ENCODE data around the gene PCSK6.

PCSK6 gene

DNA sequence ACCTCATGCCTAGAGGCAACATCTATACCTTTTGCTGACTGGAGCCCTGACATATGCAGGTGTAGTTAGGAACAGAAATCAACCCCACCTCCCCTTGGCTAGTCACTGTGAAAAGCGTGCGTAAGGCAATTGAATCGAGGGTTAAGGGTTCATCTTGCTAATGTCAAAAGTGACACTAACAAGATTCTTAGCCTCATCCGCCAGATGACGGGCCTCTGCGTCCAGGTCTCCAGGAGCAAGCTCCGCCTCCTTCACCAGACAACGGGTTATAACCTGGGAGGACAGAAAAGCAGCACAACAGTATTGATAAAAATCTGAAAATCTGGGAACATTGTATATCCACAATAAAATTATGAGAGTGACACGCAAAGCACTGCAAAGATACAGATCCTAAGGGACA lies 216.9 kb downstream of the PCSK6 start:
- no peak for ATAC-seq
- TF ChIP-seq POU6F1 (CRISPR knock-in tag; IDR thresholded peaks at IDR 0.05; ENCODE audit: borderline replicate concordance, low read depth) (no peak), TCF4 (CRISPR knock-in tag; IDR thresholded peaks at IDR 0.05; ENCODE audit: borderline replicate concordance) (peak; percentile 53; the same call in 1 of the 2 replicates), TOX (CRISPR knock-in tag; IDR thresholded peaks at IDR 0.05; ENCODE audit: borderline replicate concordance) (no peak), GLIS3 (CRISPR knock-in tag; IDR thresholded peaks at IDR 0.05) (no peak), CSDC2 (CRISPR knock-in tag; IDR thresholded peaks at IDR 0.05) (no peak), SNAI2 (CRISPR knock-in tag; IDR thresholded peaks at IDR 0.05) (no peak)

DNA sequence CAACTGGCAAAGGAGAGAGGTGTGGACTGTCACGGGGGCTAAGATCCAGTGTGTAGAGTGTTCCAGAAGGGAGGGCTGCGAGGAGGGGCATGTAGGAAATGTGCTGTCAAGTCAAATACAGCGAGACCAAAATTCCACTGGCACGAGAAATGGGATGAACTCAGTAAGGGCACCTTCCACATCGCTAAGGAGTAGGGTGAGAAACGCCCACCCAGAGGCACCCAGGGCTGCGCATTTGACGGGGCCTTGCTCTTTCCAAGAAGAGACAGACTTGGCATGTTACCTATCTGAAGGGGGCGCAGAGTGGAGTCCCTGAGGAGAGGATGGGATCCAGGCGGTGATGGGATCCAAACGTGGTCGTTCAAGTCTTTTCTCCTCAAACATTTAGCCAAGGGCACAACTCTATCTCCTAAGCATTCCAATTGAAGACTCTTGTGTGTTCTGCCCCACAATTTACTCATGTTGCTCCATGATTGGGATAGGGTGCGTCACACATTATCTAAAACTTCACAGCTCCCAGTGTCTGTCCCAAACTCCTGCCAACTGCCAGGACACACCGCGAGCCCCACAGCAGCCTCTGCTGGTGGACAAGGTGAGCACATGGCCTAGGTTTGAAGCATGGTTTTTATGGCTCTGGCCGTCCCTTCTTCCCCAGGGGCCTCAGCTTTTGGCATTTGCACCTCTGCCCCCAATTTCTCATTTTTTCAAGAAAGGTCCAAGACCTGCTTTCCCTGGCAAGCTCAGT lies 219.9 kb downstream of the PCSK6 start:
- TF ChIP-seq PATZ1 (CRISPR knock-in tag; IDR thresholded peaks at IDR 0.05; ENCODE audit: borderline replicate concordance) (no peak), POU6F1 (CRISPR knock-in tag; IDR thresholded peaks at IDR 0.05; ENCODE audit: borderline replicate concordance, low read depth) (no peak), TOX (CRISPR knock-in tag; IDR thresholded peaks at IDR 0.05; ENCODE audit: borderline replicate concordance) (no peak), CSDC2 (CRISPR knock-in tag; IDR thresholded peaks at IDR 0.05) (no peak), ZC3H10 (CRISPR knock-in tag; IDR thresholded peaks at IDR 0.05) (no peak)
- ATAC-seq = peak; percentile 30; the same call in 2 of the 3 replicates

GRCh38 chr15:101267320-101268104 lies 222.0 kb downstream of the PCSK6 start:
- ATAC-seq = peak; percentile 58
- TF ChIP-seq ZNF70 (CRISPR knock-in tag; IDR thresholded peaks at IDR 0.05) (no peak), ZC3H10 (CRISPR knock-in tag; IDR thresholded peaks at IDR 0.05) (no peak), ZNF565 (CRISPR knock-in tag; conservative IDR thresholded peaks at IDR 0.05; ENCODE audit: low read depth) (no peak), ZNF8 (CRISPR knock-in tag; IDR thresholded peaks at IDR 0.05) (no peak), CREB5 (CRISPR knock-in tag; IDR thresholded peaks at IDR 0.05; ENCODE audit: low read depth) (no peak), ZFP3 (CRISPR knock-in tag; IDR thresholded peaks at IDR 0.05) (no peak), TCF4 (CRISPR knock-in tag; IDR thresholded peaks at IDR 0.05; ENCODE audit: borderline replicate concordance) (no peak), ISL1 (CRISPR knock-in tag; IDR thresholded peaks at IDR 0.05) (no peak), OSR1 (CRISPR knock-in tag; IDR thresholded peaks at IDR 0.05) (no peak), PATZ1 (CRISPR knock-in tag; IDR thresholded peaks at IDR 0.05; ENCODE audit: borderline replicate concordance) (no peak), ZFP30 (CRISPR knock-in tag; IDR thresholded peaks at IDR 0.05) (no peak), CSDC2 (CRISPR knock-in tag; IDR thresholded peaks at IDR 0.05) (no peak), POU6F1 (CRISPR knock-in tag; IDR thresholded peaks at IDR 0.05; ENCODE audit: borderline replicate concordance, low read depth) (no peak), BACH2 (CRISPR knock-in tag; IDR thresholded peaks at IDR 0.05; ENCODE audit: borderline replicate concordance) (no peak), GLIS3 (CRISPR knock-in tag; IDR thresholded peaks at IDR 0.05) (no peak), RARB (CRISPR knock-in tag; IDR thresholded peaks at IDR 0.05) (no peak)
- TF ChIP-seq, protein P1, sequence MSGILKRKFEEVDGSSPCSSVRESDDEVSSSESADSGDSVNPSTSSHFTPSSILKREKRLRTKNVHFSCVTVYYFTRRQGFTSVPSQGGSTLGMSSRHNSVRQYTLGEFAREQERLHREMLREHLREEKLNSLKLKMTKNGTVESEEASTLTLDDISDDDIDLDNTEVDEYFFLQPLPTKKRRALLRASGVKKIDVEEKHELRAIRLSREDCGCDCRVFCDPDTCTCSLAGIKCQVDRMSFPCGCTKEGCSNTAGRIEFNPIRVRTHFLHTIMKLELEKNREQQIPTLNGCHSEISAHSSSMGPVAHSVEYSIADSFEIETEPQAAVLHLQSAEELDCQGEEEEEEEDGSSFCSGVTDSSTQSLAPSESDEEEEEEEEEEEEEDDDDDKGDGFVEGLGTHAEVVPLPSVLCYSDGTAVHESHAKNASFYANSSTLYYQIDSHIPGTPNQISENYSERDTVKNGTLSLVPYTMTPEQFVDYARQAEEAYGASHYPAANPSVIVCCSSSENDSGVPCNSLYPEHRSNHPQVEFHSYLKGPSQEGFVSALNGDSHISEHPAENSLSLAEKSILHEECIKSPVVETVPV (CRISPR knock-in tag; IDR thresholded peaks at IDR 0.05) = no peak
- TF ChIP-seq, protein P2, sequence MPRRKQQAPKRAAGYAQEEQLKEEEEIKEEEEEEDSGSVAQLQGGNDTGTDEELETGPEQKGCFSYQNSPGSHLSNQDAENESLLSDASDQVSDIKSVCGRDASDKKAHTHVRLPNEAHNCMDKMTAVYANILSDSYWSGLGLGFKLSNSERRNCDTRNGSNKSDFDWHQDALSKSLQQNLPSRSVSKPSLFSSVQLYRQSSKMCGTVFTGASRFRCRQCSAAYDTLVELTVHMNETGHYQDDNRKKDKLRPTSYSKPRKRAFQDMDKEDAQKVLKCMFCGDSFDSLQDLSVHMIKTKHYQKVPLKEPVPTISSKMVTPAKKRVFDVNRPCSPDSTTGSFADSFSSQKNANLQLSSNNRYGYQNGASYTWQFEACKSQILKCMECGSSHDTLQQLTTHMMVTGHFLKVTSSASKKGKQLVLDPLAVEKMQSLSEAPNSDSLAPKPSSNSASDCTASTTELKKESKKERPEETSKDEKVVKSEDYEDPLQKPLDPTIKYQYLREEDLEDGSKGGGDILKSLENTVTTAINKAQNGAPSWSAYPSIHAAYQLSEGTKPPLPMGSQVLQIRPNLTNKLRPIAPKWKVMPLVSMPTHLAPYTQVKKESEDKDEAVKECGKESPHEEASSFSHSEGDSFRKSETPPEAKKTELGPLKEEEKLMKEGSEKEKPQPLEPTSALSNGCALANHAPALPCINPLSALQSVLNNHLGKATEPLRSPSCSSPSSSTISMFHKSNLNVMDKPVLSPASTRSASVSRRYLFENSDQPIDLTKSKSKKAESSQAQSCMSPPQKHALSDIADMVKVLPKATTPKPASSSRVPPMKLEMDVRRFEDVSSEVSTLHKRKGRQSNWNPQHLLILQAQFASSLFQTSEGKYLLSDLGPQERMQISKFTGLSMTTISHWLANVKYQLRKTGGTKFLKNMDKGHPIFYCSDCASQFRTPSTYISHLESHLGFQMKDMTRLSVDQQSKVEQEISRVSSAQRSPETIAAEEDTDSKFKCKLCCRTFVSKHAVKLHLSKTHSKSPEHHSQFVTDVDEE (CRISPR knock-in tag; IDR thresholded peaks at IDR 0.05) = no peak

All from SK-N-SH treated with all-trans-retinoic acid at 6 μM for 48 hours (cell line).